Endothelial cell of umbilical vein (primary cell): ENCODE measurements around the gene CHD6. TPM values are rescaled to one million over a fixed set of nuclear protein-coding genes. Genes with fewer than 3 reads are reported as not detected.

Experiments used
- BruUV-seq: library from RNA; stranded (reverse); fragments of 400-500 nt; replicated peaks from 2 replicates; lab custom pipeline; 2021; lab: Mats Ljungman, UMichigan
- CTCF ChIA-PET: fragments of 300-600, 350-600 bp; sonication (Branson Sonifier 250); formaldehyde crosslinking; loops from one replicate; lab custom pipeline; 2021; ENCODE audit warnings: antibody characterized with exemption, inconsistent platforms; lab: Charles Lee
- POLR2A ChIA-PET: fragments of 300-600, 350-600 bp; sonication (Branson Sonifier 250); formaldehyde crosslinking; loops from one replicate; lab custom pipeline; 2021; ENCODE audit warnings: antibody characterized with exemption, inconsistent platforms; lab: Charles Lee
- DNase-seq: peaks from one replicate; pipeline ENCODE4 v3.0.0-alpha.2; 2011; ENCODE audit warnings: low read depth, low spot score
- FAIRE-seq: peaks from 2 replicates; lab custom pipeline; 2011; peaks lifted over from hg19 to GRCh38; lab: Jason Lieb, UNC
- H2AFZ ChIP-seq: 2 replicates; pipeline ENCODE4 v1.6.0; 2012; ENCODE audit warnings: low read depth, low read length, control low read depth, inconsistent platforms
- H3K27ac ChIP-seq: 2 replicates; pipeline ENCODE4 v1.5.1; 2011; ENCODE audit warnings: low read depth, mild to moderate bottlenecking, control low read depth, low read length, moderate library complexity; ENCODE audit not compliant: insufficient read depth
- H3K27me3 ChIP-seq, 2 experiments: 2 replicates each; pipeline versions ENCODE4 v1.6.0 to v1.6.1; 2011; ENCODE audit warnings: low read length in 2 of 2, mixed read lengths in 1 of 2; ENCODE audit not compliant: control insufficient read depth in 2 of 2, insufficient read depth in 2 of 2
- H3K36me3 ChIP-seq, 2 experiments: 2 replicates in 1 of 2; 3 replicates in 1 of 2; pipeline ENCODE4 v1.5.1; 2011; ENCODE audit warnings: low read length in 2 of 2, mild to moderate bottlenecking in 1 of 2, moderate library complexity in 1 of 2; ENCODE audit not compliant: control insufficient read depth in 2 of 2, insufficient read depth in 2 of 2; ENCODE audit errors: extremely low read depth in 1 of 2
- H3K4me1 ChIP-seq: 3 replicates; pipeline ENCODE4 v1.5.1; 2011; ENCODE audit warnings: mild to moderate bottlenecking, low read length; ENCODE audit not compliant: control insufficient read depth, insufficient read depth; ENCODE audit errors: extremely low read depth
- H3K4me2 ChIP-seq: 2 replicates; pipeline ENCODE4 v1.6.1; 2011; ENCODE audit warnings: low read length, control low read depth, mixed read lengths; ENCODE audit not compliant: insufficient read depth
- H3K4me3 ChIP-seq, 3 experiments: fragments of 200-600 bp in 1 of 3; sonication (generic), shearing (Covaris generic) in 1 of 3; replicated peaks in 1 of 3; 2 replicates each; pipeline ENCODE4 v1.5.1; 2011 to 2016; ENCODE audit warnings: control low read depth in 3 of 3, low read length in 3 of 3, mild to moderate bottlenecking in 2 of 3, inconsistent platforms in 1 of 3, low read depth in 1 of 3, moderate library complexity in 1 of 3; ENCODE audit not compliant: insufficient read depth in 1 of 3
- H3K79me2 ChIP-seq: 2 replicates; pipeline ENCODE4 v1.6.0; 2012; ENCODE audit warnings: low read length, inconsistent platforms; ENCODE audit not compliant: control insufficient read depth, insufficient read depth
- H3K9ac ChIP-seq: replicated peaks from 2 replicates; pipeline ENCODE3; 2011; ENCODE audit warnings: low read length, control low read depth; ENCODE audit not compliant: insufficient read depth; ENCODE audit errors: extremely low read depth
- H3K9me1 ChIP-seq: replicated peaks from 3 replicates; pipeline ENCODE4 v1.6.0; 2011; ENCODE audit warnings: mild to moderate bottlenecking, low read length; ENCODE audit not compliant: control insufficient read depth, insufficient read depth; ENCODE audit errors: extremely low read depth
- H3K9me3 ChIP-seq: replicated peaks from 2 replicates; pipeline ENCODE4 v1.5.1; 2012; ENCODE audit warnings: low read length, inconsistent platforms; ENCODE audit not compliant: control insufficient read depth, insufficient read depth
- H4K20me1 ChIP-seq: replicated peaks from 2 replicates; pipeline ENCODE3; 2011; ENCODE audit warnings: mild to moderate bottlenecking, low read length; ENCODE audit not compliant: control insufficient read depth, insufficient read depth; ENCODE audit errors: extremely low read depth
- EZH2 ChIP-seq: IDR thresholded peaks from 2 replicates; pipeline ENCODE4 v1.6.1; 2012; ENCODE audit warnings: borderline replicate concordance, low read depth, mild to moderate bottlenecking, moderate library complexity, low read length, inconsistent platforms; ENCODE audit not compliant: severe bottlenecking
- FOS ChIP-seq: IDR thresholded peaks from 2 replicates; pipeline ENCODE4 v1.6.1; 2011; ENCODE audit warnings: mild to moderate bottlenecking, low read length, moderate library complexity, borderline replicate concordance; ENCODE audit not compliant: insufficient read depth
- GATA2 ChIP-seq: IDR thresholded peaks from 2 replicates; pipeline ENCODE4 v1.7.0; 2011; ENCODE audit warnings: low read depth, mild to moderate bottlenecking, moderate library complexity, mixed read lengths, low read length; ENCODE audit not compliant: insufficient read length, insufficient read depth
- JUN ChIP-seq: IDR thresholded peaks from 2 replicates; pipeline ENCODE4 v1.6.1; 2011; ENCODE audit warnings: borderline replicate concordance, low read depth; ENCODE audit not compliant: insufficient read length, insufficient read depth
- MYC ChIP-seq: IDR thresholded peaks from one replicate; pipeline ENCODE4 v1.6.1; 2011; ENCODE audit warnings: mild to moderate bottlenecking, low read depth, low read length
- POLR2A ChIP-seq: IDR thresholded peaks from 2 replicates; pipeline ENCODE4 v1.6.1; 2012; ENCODE audit warnings: low read depth, mild to moderate bottlenecking, control low read depth, low read length
- POLR2AphosphoS5 ChIP-seq: IDR thresholded peaks from 2 replicates; pipeline ENCODE4 v1.6.1; 2012; ENCODE audit warnings: low read depth, mild to moderate bottlenecking, control low read depth, low read length, moderate library complexity; ENCODE audit not compliant: insufficient read depth
- dilution Hi-C: fragments of 300-500 bp; cut with MboI; formaldehyde crosslinking; loops from one replicate; pipeline ENCODE4 v1.15.0; 2019; ENCODE audit warnings: low sequenced_read_pairs; ENCODE audit not compliant: extremely low pct_ligation_motif_present
- intact Hi-C: fragments of 100-400 bp; cut with micrococcal nuclease; formaldehyde crosslinking; loops from one replicate; pipeline ENCODE4 v1.10.0; 2022
- polyA plus RNA-seq, 4 experiments: library from polyadenylated mRNA; depleted of rRNA in 3 of 4; stranded (reverse) in 3 of 4; unstranded in 1 of 4; fragments of >200 nt; gene quantifications; 2 replicates each; pipeline versions ENCODE4 v1.2.1 to v1.2.3, GENCODE V29; 2011 to 2012; ENCODE audit warnings: missing spikeins in 1 of 4
- total RNA-seq: library from RNA; stranded (reverse); gene quantifications from 2 replicates; pipeline ENCODE4 v1.2.3, GENCODE V29; 2021
- TF ChIP-seq, protein P1 (sequence below): IDR thresholded peaks from 2 replicates; pipeline ENCODE4 v1.6.1; 2011; ENCODE audit not compliant: insufficient read depth, insufficient read length
- TF ChIP-seq, protein P2 (sequence below), 2 donors: IDR thresholded peaks; 1 replicate in 1 of 2; 2 replicates in 1 of 2; pipeline ENCODE4 v1.5.1; 2011; ENCODE audit warnings: low read length in 2 of 2, mild to moderate bottlenecking in 2 of 2, moderate library complexity in 2 of 2, control low read depth in 1 of 2, inconsistent platforms in 1 of 2, low read depth in 1 of 2; ENCODE audit not compliant: insufficient read depth in 1 of 2; ENCODE audit errors: extremely low read depth in 1 of 2

The CHD6 gene
- total and polyA plus RNA-seq, 2 donors (not counting 3 experiments of a cell fraction or from before 2014, with no cell fraction given), result 7.2 to 33.7 TPM

DNA sequence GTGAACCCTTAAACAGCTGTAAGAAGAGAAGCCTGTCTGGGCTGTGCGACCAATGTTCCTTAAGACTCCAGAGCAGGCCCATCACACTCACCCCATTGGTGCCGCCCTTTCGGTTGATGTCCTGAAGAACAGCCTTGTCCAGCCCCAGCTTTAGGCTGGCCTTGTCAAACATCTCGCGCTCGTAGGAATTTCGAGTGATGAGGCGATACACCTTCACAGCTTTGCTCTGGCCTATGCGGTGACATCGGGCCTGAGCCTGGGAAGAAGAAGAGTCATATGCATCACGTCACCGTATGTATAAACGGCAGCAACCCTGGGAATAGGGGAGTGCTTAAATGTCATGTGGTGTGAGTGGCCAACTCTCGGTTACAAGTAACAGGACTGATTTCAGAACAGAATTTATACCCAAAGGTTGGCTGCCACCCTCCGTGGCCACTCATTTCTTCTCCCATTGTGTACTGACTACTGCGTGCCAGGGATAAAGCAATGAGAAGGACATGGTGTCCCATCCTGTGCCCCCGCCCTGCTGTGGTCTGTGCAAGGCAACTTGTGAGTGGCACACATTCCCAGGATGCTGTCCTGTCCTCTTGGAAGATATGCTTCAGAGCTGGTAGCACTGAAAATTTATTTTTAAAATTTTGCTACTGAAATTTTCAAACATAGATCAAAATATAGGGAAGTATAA lies 160.9 kb downstream of the CHD6 start:
- H3K27me3 ChIP-seq, result no peaks in the 10 kb centered on the region
- H4K20me1 ChIP-seq, result no peaks in the 10 kb centered on the region
- dilution Hi-C loops (no loop called here), intact Hi-C loops (no loop called here)
- H3K36me3 ChIP-seq, result peaks cover 0 to 27% of the 10 kb centered on the region in 2 experiments
- no peaks in the 10 kb centered on the region for H3K9me3 ChIP-seq
- ChIA-PET CTCF (interaction anchor here (1.0 kb wide), 1 partner anchor 18 kb away, joined by 3 read pairs; no protein-coding TSS in a partner anchor), POLR2A (no interaction called here)
- no peaks in the 10 kb centered on the region for H3K79me2 ChIP-seq
- BruUV-seq, result no TSS peak
- no peak for TF ChIP-seq MYC
- TF ChIP-seq FOS, result no peak
- no peak for TF ChIP-seq POLR2A
- no peak for TF ChIP-seq EZH2
- TF ChIP-seq, protein P1, sequence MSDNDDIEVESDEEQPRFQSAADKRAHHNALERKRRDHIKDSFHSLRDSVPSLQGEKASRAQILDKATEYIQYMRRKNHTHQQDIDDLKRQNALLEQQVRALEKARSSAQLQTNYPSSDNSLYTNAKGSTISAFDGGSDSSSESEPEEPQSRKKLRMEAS, result no peak
- TF ChIP-seq, protein P2, sequence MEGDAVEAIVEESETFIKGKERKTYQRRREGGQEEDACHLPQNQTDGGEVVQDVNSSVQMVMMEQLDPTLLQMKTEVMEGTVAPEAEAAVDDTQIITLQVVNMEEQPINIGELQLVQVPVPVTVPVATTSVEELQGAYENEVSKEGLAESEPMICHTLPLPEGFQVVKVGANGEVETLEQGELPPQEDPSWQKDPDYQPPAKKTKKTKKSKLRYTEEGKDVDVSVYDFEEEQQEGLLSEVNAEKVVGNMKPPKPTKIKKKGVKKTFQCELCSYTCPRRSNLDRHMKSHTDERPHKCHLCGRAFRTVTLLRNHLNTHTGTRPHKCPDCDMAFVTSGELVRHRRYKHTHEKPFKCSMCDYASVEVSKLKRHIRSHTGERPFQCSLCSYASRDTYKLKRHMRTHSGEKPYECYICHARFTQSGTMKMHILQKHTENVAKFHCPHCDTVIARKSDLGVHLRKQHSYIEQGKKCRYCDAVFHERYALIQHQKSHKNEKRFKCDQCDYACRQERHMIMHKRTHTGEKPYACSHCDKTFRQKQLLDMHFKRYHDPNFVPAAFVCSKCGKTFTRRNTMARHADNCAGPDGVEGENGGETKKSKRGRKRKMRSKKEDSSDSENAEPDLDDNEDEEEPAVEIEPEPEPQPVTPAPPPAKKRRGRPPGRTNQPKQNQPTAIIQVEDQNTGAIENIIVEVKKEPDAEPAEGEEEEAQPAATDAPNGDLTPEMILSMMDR (IDR thresholded peaks at IDR 0.05; ENCODE audit: extremely low read depth in 1 of 2, insufficient read depth in 1 of 2, low read depth in 1 of 2, low read length in 2 of 2), result no peak
- TF ChIP-seq JUN, result no peak
- no peak for TF ChIP-seq GATA2
- no peak for TF ChIP-seq POLR2AphosphoS5
- DNase-seq, result no peak
- H3K4me2 ChIP-seq, result no peak overlapping the region
- H3K4me3 ChIP-seq, result no peak overlapping the region
- no peaks in the 10 kb centered on the region for H3K4me1 ChIP-seq
- no peak overlapping the region for H2AFZ ChIP-seq
- FAIRE-seq, result no peak
- H3K27ac ChIP-seq, result no peak overlapping the region
- H3K9ac ChIP-seq, result no peak overlapping the region
- H3K9me1 ChIP-seq, result no peaks in the 10 kb centered on the region
